HCT116 (cell line): Measurements from ENCODE around the gene TBC1D22B. TPM values are rescaled to one million over a fixed set of nuclear protein-coding genes. Genes with fewer than 3 reads are reported as not detected.

Experiments used
- ATAC-seq: fragments of 200-7000 bp; cut with Tn5 transposase; 2 replicates; pipeline ENCODE4 v1.9.1; 2020; ENCODE audit warnings: mild to moderate bottlenecking, moderate library complexity
- BruUV-seq: library from RNA; stranded (reverse); fragments of 400-500 nt; replicated peaks from 2 replicates; lab custom pipeline; 2021; lab: Mats Ljungman, UMichigan
- CTCF ChIA-PET: fragments of 300-600 bp; sonication (Branson Sonifier 250); formaldehyde crosslinking; loops from one replicate; lab custom pipeline; 2021; ENCODE audit warnings: antibody characterized with exemption; lab: Charles Lee
- POLR2A ChIA-PET: fragments of 300-600, 350-600 bp; sonication (Branson Sonifier 250); formaldehyde crosslinking; loops from one replicate; lab custom pipeline; 2021; ENCODE audit warnings: antibody characterized with exemption; lab: Charles Lee
- RAD21 ChIA-PET, 2 experiments: fragments of 300-600 bp; sonication (Branson Sonifier 250); formaldehyde crosslinking; loops; one replicate each; lab custom pipeline; 2023; ENCODE audit warnings: low total read pairs in 2 of 2; ENCODE audit not compliant: uncharacterized antibody in 2 of 2, unreplicated experiment in 2 of 2, low non-redundant PET in 1 of 2; lab: Charles Lee
- DNase-seq: peaks from one replicate; pipeline ENCODE4 v3.0.0-alpha.2; 2010; ENCODE audit warnings: low read depth, low spot score
- H2AFZ ChIP-seq: fragments of 200-600 bp; shearing (Covaris generic), sonication (generic); 2 replicates; pipeline ENCODE4 v1.6.1; 2017; ENCODE audit warnings: low read depth, mixed run types, mixed read lengths, antibody characterized with exemption, low read length; ENCODE audit not compliant: poor library complexity, severe bottlenecking
- H3K27ac ChIP-seq: 2 replicates; pipeline ENCODE4 v1.5.1; 2012; ENCODE audit warnings: low read depth, low read length
- H3K27me3 ChIP-seq: fragments of 200-600 bp; sonication (generic); 2 replicates; pipeline ENCODE4 v1.6.1; 2016; ENCODE audit warnings: mixed run types, low read length, mixed read lengths; ENCODE audit not compliant: insufficient read depth
- H3K36me3 ChIP-seq, 2 experiments: fragments of 200-500 bp in 1 of 2; fragments of 200-600 bp in 1 of 2; sonication (Bioruptor generic) in 1 of 2; sonication (generic) in 1 of 2; 2 replicates each; pipeline versions ENCODE4 v1.5.1 to v1.6.1; 2014 to 2016; ENCODE audit warnings: low read length in 2 of 2, inconsistent platforms in 1 of 2, mixed read lengths in 1 of 2, mixed run types in 1 of 2; ENCODE audit not compliant: insufficient read depth in 2 of 2, control insufficient read depth in 1 of 2
- H3K4me1 ChIP-seq, 2 experiments: fragments of 200-600 bp in 1 of 2; sonication (generic) in 1 of 2; 2 replicates each; pipeline versions ENCODE4 v1.5.1 to v1.6.1; 2012 to 2017; ENCODE audit warnings: low read length in 2 of 2, inconsistent platforms in 1 of 2, mild to moderate bottlenecking in 1 of 2, mixed read lengths in 1 of 2, mixed run types in 1 of 2, moderate library complexity in 1 of 2; ENCODE audit not compliant: insufficient read depth in 2 of 2, control insufficient read depth in 1 of 2
- H3K4me2 ChIP-seq: fragments of 200-600 bp; sonication (generic); 2 replicates; pipeline ENCODE4 v1.6.1; 2017; ENCODE audit warnings: mixed run types, low read length, mixed read lengths
- H3K4me3 ChIP-seq, 2 experiments: fragments of 200-600 bp in 1 of 2; sonication (generic) in 1 of 2; replicated peaks in 1 of 2; 2 replicates each; pipeline ENCODE4 v1.5.1; 2011 to 2016; ENCODE audit warnings: low read length in 2 of 2, control low read depth in 1 of 2, low read depth in 1 of 2, mild to moderate bottlenecking in 1 of 2, mixed read lengths in 1 of 2, mixed run types in 1 of 2
- H3K79me2 ChIP-seq: fragments of 200-600 bp; sonication (generic); 2 replicates; pipeline ENCODE4 v1.6.1; 2017; ENCODE audit warnings: mild to moderate bottlenecking, mixed run types, low read length, moderate library complexity, mixed read lengths; ENCODE audit not compliant: insufficient read depth
- H3K9ac ChIP-seq: fragments of 200-600 bp; sonication (generic); 2 replicates; pipeline ENCODE4 v1.6.1; 2016; ENCODE audit warnings: low read length, mixed read lengths
- H3K9me2 ChIP-seq: fragments of 200-600 bp; sonication (generic), shearing (Covaris generic); 2 replicates; pipeline ENCODE4 v1.6.1; 2017; ENCODE audit warnings: mixed run types, mild to moderate bottlenecking, moderate library complexity; ENCODE audit not compliant: insufficient read depth
- H3K9me3 ChIP-seq, 2 experiments: fragments of 200-500 bp in 1 of 2; fragments of 200-600 bp in 1 of 2; sonication (Bioruptor generic) in 1 of 2; sonication (generic) in 1 of 2; 2 replicates each; pipeline ENCODE4 v1.6.1; 2014 to 2017; ENCODE audit warnings: low read length in 2 of 2, mixed read lengths in 2 of 2, inconsistent platforms in 1 of 2, low read depth in 1 of 2, mild to moderate bottlenecking in 1 of 2, mixed run types in 1 of 2, moderate library complexity in 1 of 2; ENCODE audit not compliant: control insufficient read depth in 1 of 2, insufficient read depth in 1 of 2
- H4K20me1 ChIP-seq: fragments of 200-600 bp; sonication (generic), shearing (Covaris generic); 2 replicates; pipeline ENCODE4 v1.6.1; 2017; ENCODE audit warnings: mixed run types, mild to moderate bottlenecking, moderate library complexity; ENCODE audit not compliant: insufficient read depth
- ATF3 ChIP-seq: IDR thresholded peaks from 2 replicates; pipeline ENCODE4 v1.6.1; 2012
- CBX3 ChIP-seq: IDR thresholded peaks from 2 replicates; pipeline ENCODE4 v1.6.1; 2012; ENCODE audit warnings: low read depth
- CEBPB ChIP-seq: IDR thresholded peaks from 2 replicates; pipeline ENCODE4 v1.6.1; 2012; ENCODE audit warnings: low read depth
- CTCF ChIP-seq, 3 experiments: fragments of 200-600 bp in 1 of 3; sonication (generic) in 1 of 3; IDR thresholded peaks in 2 of 3; conservative IDR thresholded peaks in 1 of 3; 2 replicates each; pipeline ENCODE4 v1.5.1; 2012 to 2017; ENCODE audit warnings: low read depth in 2 of 3, low read length in 2 of 3, antibody characterized with exemption in 1 of 3, borderline replicate concordance in 1 of 3, control low read depth in 1 of 3, mild to moderate bottlenecking in 1 of 3, mixed read lengths in 1 of 3, mixed run types in 1 of 3, moderate library complexity in 1 of 3; ENCODE audit not compliant: insufficient read depth in 1 of 3
- EGR1 ChIP-seq: IDR thresholded peaks from 2 replicates; pipeline ENCODE4 v1.6.1; 2012; ENCODE audit warnings: low read depth
- EZH2 ChIP-seq: fragments of 200-600 bp; sonication (generic); IDR thresholded peaks from 2 replicates; pipeline ENCODE4 v1.6.1; 2017; ENCODE audit warnings: antibody characterized with exemption, mixed run types
- EZH2phosphoT487 ChIP-seq: fragments of 200-600 bp; IDR thresholded peaks from 2 replicates; pipeline ENCODE4 v1.6.1; 2018; ENCODE audit warnings: antibody characterized with exemption, borderline replicate concordance
- FOSL1 ChIP-seq: IDR thresholded peaks from 2 replicates; pipeline ENCODE4 v1.6.1; 2012; ENCODE audit warnings: low read depth
- JUND ChIP-seq: IDR thresholded peaks from 2 replicates; pipeline ENCODE4 v1.6.1; 2012
- MAX ChIP-seq: IDR thresholded peaks from 2 replicates; pipeline ENCODE4 v1.6.1; 2012
- POLR2A ChIP-seq: IDR thresholded peaks from 2 replicates; pipeline ENCODE4 v1.7.0; 2011; ENCODE audit warnings: borderline replicate concordance; ENCODE audit not compliant: insufficient read depth, insufficient read length; ENCODE audit errors: extremely low read depth
- POLR2AphosphoS5 ChIP-seq: IDR thresholded peaks from 2 replicates; pipeline ENCODE4 v1.6.1; 2011; ENCODE audit warnings: mild to moderate bottlenecking, low read depth, low read length, moderate library complexity
- RAD21 ChIP-seq: IDR thresholded peaks from 2 replicates; pipeline ENCODE4 v1.6.1; 2012; ENCODE audit warnings: low read depth, mild to moderate bottlenecking
- REST ChIP-seq: IDR thresholded peaks from 2 replicates; pipeline ENCODE4 v1.6.1; 2012; ENCODE audit warnings: low read depth
- SIN3A ChIP-seq: IDR thresholded peaks from 2 replicates; pipeline ENCODE4 v1.6.1; 2012; ENCODE audit warnings: low read depth
- SP1 ChIP-seq: IDR thresholded peaks from 2 replicates; pipeline ENCODE4 v1.6.1; 2012; ENCODE audit warnings: low read depth
- SRF ChIP-seq: IDR thresholded peaks from 2 replicates; pipeline ENCODE4 v1.6.1; 2012; ENCODE audit warnings: low read depth
- YY1 ChIP-seq: IDR thresholded peaks from 2 replicates; pipeline ENCODE4 v1.6.1; 2011; ENCODE audit warnings: low read length, low read depth, moderate library complexity, mild to moderate bottlenecking; ENCODE audit not compliant: insufficient replicate concordance; ENCODE audit errors: extremely low read depth
- ZBTB33 ChIP-seq: IDR thresholded peaks from 2 replicates; pipeline ENCODE4 v1.6.1; 2011; ENCODE audit warnings: mild to moderate bottlenecking, low read length, moderate library complexity; ENCODE audit not compliant: insufficient replicate concordance; ENCODE audit errors: extremely low read depth
- ZNF274 ChIP-seq: fragments of 200-500 bp; sonication (Bioruptor generic); IDR thresholded peaks from 2 replicates; pipeline ENCODE4 v1.6.1; 2014; ENCODE audit warnings: mild to moderate bottlenecking, low read depth, low read length, inconsistent platforms
- intact Hi-C: fragments of 100-400 bp; cut with micrococcal nuclease; formaldehyde crosslinking; loops from 2 replicates; pipeline ENCODE4 v1.10.0; 2022
- total RNA-seq: library from RNA; stranded (reverse); gene quantifications from one replicate; pipeline ENCODE4 v1.2.1, GENCODE V29; 2021; ENCODE audit not compliant: unreplicated experiment

Gene TBC1D22B
- total RNA-seq, 1 experiment from 2014 or later = 9.1 TPM

GRCh38 chr6:37376078-37376743 lies 118.6 kb downstream of the TBC1D22B start:
- no peaks in the 10 kb centered on the region for H3K4me1 ChIP-seq

More at GRCh38 chr6:37376078-37376743, 118.6 kb downstream of the TBC1D22B start:
- Histone ChIP-seq H3K79me2 (no peaks in the 10 kb centered on the region; the same call in 1 of the 2 replicates), H3K9me2 (no peaks in the 10 kb centered on the region), H3K36me3 (peaks cover 3 to 14% of the 10 kb centered on the region in 2 experiments; a peak in 3 of 4 replicates), H3K4me2 (no peak overlapping the region), H3K4me3 (no peak overlapping the region), H3K27me3 (no peaks in the 10 kb centered on the region), H3K9me3 (no peaks in the 10 kb centered on the region), H3K9ac (no peak overlapping the region), H3K27ac (no peak overlapping the region), H4K20me1 (no peaks in the 10 kb centered on the region), H2AFZ (no peak overlapping the region)
- intact Hi-C loops = no loop called here
- ChIA-PET POLR2A (no interaction called here), CTCF (no interaction called here), RAD21 (no interaction called here)
- BruUV-seq = no TSS peak
- TF ChIP-seq SIN3A = no peak
- TF ChIP-seq EZH2 = no peak
- TF ChIP-seq YY1 = no peak
- TF ChIP-seq POLR2A = no peak
- no peak for TF ChIP-seq EZH2phosphoT487
- no peak for TF ChIP-seq CBX3
- TF ChIP-seq ZBTB33 = no peak
- no peak for TF ChIP-seq FOSL1
- no peak for TF ChIP-seq CTCF (IDR thresholded peaks at IDR 0.05 in 2 of 3, conservative IDR thresholded peaks at IDR 0.05 in 1 of 3; ENCODE audit: borderline replicate concordance in 1 of 3, insufficient read depth in 1 of 3, low read depth in 2 of 3, low read length in 2 of 3)
- TF ChIP-seq ZNF274 = no peak
- TF ChIP-seq POLR2AphosphoS5 = no peak
- TF ChIP-seq MAX = no peak
- TF ChIP-seq SP1 = no peak
- TF ChIP-seq REST = no peak
- TF ChIP-seq JUND = no peak
- no peak for TF ChIP-seq EGR1
- TF ChIP-seq SRF = no peak
- TF ChIP-seq RAD21 = no peak
- TF ChIP-seq ATF3 = no peak
- no peak for TF ChIP-seq CEBPB
- DNase-seq (no peak), ATAC-seq (no peak)
